NT2/D1 (cell line): ENCODE measurements around the gene C11orf58.

Experiments
- SUZ12 ChIP-seq: IDR thresholded peaks from 2 replicates; pipeline ENCODE4 v1.6.1; 2011; ENCODE audit not compliant: insufficient read length, insufficient read depth; ENCODE audit errors: extremely low read depth
- ZNF274 ChIP-seq: IDR thresholded peaks from 2 replicates; pipeline ENCODE4 v1.6.1; 2011; ENCODE audit warnings: mild to moderate bottlenecking, low read depth, low read length

GRCh38 chr11:16758382-16759024 lies 20.1 kb downstream of the C11orf58 start:
- no peak for TF ChIP-seq SUZ12
- TF ChIP-seq ZNF274, result no peak
